B cell (primary cell): Measurements from ENCODE around the gene DNM1L. TPM values are rescaled to one million over a fixed set of nuclear protein-coding genes. Genes with fewer than 3 reads are reported as not detected.
A peak's percentile ranks its signal among the peaks of the same experiment; 100 is the strongest.

Source experiments
- ATAC-seq: fragments of 200-7000 bp; cut with Tn5 transposase; one replicate; pipeline ENCODE4 v1.10.0; 2021; ENCODE audit warnings: low read depth, mild to moderate bottlenecking, moderate number of reproducible peaks, moderate library complexity
- CTCF ChIA-PET: fragments of 350-600 bp; sonication (Branson Sonifier 250); formaldehyde crosslinking; loops from one replicate; lab custom pipeline; 2021; ENCODE audit warnings: antibody characterized with exemption, inconsistent platforms; lab: Charles Lee
- POLR2A ChIA-PET: fragments of 350-600 bp; sonication (Branson Sonifier 250); formaldehyde crosslinking; loops from one replicate; lab custom pipeline; 2021; ENCODE audit warnings: antibody characterized with exemption; lab: Charles Lee
- DNase-seq: peaks from one replicate; pipeline ENCODE4 v3.0.0; 2013
- H2AFZ ChIP-seq: 2 replicates; pipeline ENCODE4 v1.6.1; 2012; ENCODE audit warnings: mild to moderate bottlenecking, low read depth, low read length; ENCODE audit not compliant: insufficient read depth, poor library complexity, severe bottlenecking
- H3K27ac ChIP-seq, 2 donors: 1 replicate in 1 of 2; 2 replicates in 1 of 2; pipeline ENCODE4 v1.5.1; 2012 to 2013; ENCODE audit warnings: low read length in 2 of 2, mild to moderate bottlenecking in 2 of 2, moderate library complexity in 1 of 2
- H3K27me3 ChIP-seq, 4 experiments: fragments of 200-600 bp in 1 of 4; sonication (generic) in 1 of 4; replicated peaks in 1 of 4; 1 replicate in 2 of 4; 2 replicates in 2 of 4; pipeline versions ENCODE4 v1.6.1 to v1.7.0; 2013 to 2016; ENCODE audit warnings: low read length in 3 of 4, mild to moderate bottlenecking in 2 of 4, mixed read lengths in 1 of 4, moderate library complexity in 1 of 4; ENCODE audit not compliant: insufficient read depth in 4 of 4, control insufficient read depth in 3 of 4; ENCODE audit errors: control extremely low read depth in 1 of 4
- H3K36me3 ChIP-seq, 2 experiments: replicated peaks in 1 of 2; 1 replicate in 1 of 2; 2 replicates in 1 of 2; pipeline versions ENCODE4 v1.6.1 to v1.7.1; 2013; ENCODE audit warnings: low read length in 1 of 2; ENCODE audit not compliant: insufficient read depth in 2 of 2, control insufficient read depth in 1 of 2; ENCODE audit errors: control extremely low read depth in 1 of 2, extremely low read depth in 1 of 2
- H3K4me1 ChIP-seq, 2 donors: fragments of 200-600 bp in 1 of 2; sonication (generic) in 1 of 2; 1 replicate in 1 of 2; 2 replicates in 1 of 2; pipeline versions ENCODE4 v1.5.1 to v1.6.1; 2013 to 2017; ENCODE audit warnings: low read length in 2 of 2; ENCODE audit not compliant: control insufficient read depth in 2 of 2, insufficient read depth in 2 of 2
- H3K4me2 ChIP-seq: replicated peaks from 2 replicates; pipeline ENCODE3; 2012; ENCODE audit warnings: mild to moderate bottlenecking, low read depth, low read length; ENCODE audit not compliant: poor library complexity, severe bottlenecking
- H3K4me3 ChIP-seq, 5 experiments: fragments of 200-600 bp in 1 of 5; sonication (generic) in 1 of 5; 1 replicate in 3 of 5; 2 replicates in 2 of 5; pipeline versions ENCODE4 v1.5.1 to v1.7.0; 2011 to 2016; ENCODE audit warnings: low read length in 4 of 5, mild to moderate bottlenecking in 4 of 5, low read depth in 2 of 5, control low read depth in 1 of 5, moderate library complexity in 1 of 5; ENCODE audit not compliant: insufficient read depth in 1 of 5; ENCODE audit errors: control extremely low read depth in 1 of 5, extremely low read depth in 1 of 5
- H3K79me2 ChIP-seq: fragments of 200-600 bp; sonication (generic); one replicate; pipeline ENCODE4 v1.6.0; 2016; ENCODE audit warnings: low read length; ENCODE audit not compliant: control insufficient read depth, insufficient read depth
- H3K9ac ChIP-seq: fragments of 200-600 bp; sonication (generic); 2 replicates; pipeline ENCODE4 v1.6.1; 2017; ENCODE audit warnings: mild to moderate bottlenecking, low read length, moderate library complexity
- H3K9me3 ChIP-seq, 3 donors: one replicate each; pipeline versions ENCODE4 v1.6.1 to v1.7.1; 2013; ENCODE audit warnings: low read length in 2 of 3; ENCODE audit not compliant: control insufficient read depth in 2 of 3, insufficient read depth in 1 of 3; ENCODE audit errors: control extremely low read depth in 1 of 3
- H4K20me1 ChIP-seq: 2 replicates; pipeline ENCODE4 v1.6.0; 2012; ENCODE audit warnings: mild to moderate bottlenecking, low read length; ENCODE audit not compliant: insufficient read depth, control insufficient read depth, poor library complexity, severe bottlenecking
- H3K27ac Mint-ChIP-seq: one replicate; pipeline ENCODE4 v1.8.0; 2021; ENCODE audit warnings: mixed read lengths
- H3K27me3 Mint-ChIP-seq: one replicate; pipeline ENCODE4 v1.8.0; 2021; ENCODE audit warnings: mixed read lengths
- H3K4me1 Mint-ChIP-seq: one replicate; pipeline ENCODE4 v1.8.0; 2021; ENCODE audit warnings: mixed read lengths
- H3K4me3 Mint-ChIP-seq: one replicate; pipeline ENCODE4 v1.8.0; 2021; ENCODE audit warnings: mixed read lengths
- H3K9me3 Mint-ChIP-seq: one replicate; pipeline ENCODE4 v1.8.0; 2022; ENCODE audit warnings: mixed read lengths; ENCODE audit not compliant: insufficient read depth
- CTCF ChIP-seq: fragments of 200-600 bp; IDR thresholded peaks from one replicate; pipeline ENCODE4 v1.8.0; 2022; ENCODE audit warnings: antibody characterized with exemption, mild to moderate bottlenecking
- EZH2 ChIP-seq: IDR thresholded peaks from 2 replicates; pipeline ENCODE4 v1.6.1; 2012; ENCODE audit warnings: borderline replicate concordance, low read depth, mild to moderate bottlenecking, moderate library complexity, low read length; ENCODE audit not compliant: insufficient read depth, poor library complexity, severe bottlenecking
- WGBS: methylation state at CpG from one replicate; pipeline ENCODE4 v1.1.5; 2013; ENCODE audit warnings: missing lambda C conversion rate; ENCODE audit not compliant: insufficient coverage; 5-methylcytosine and 5-hydroxymethylcytosine counted together
- intact Hi-C: fragments of 100-400 bp; cut with micrococcal nuclease; formaldehyde crosslinking; loops from one replicate; pipeline ENCODE4 v1.10.0; 2022
- polyA plus RNA-seq: library from polyadenylated mRNA; depleted of rRNA; stranded (reverse); fragments of >200 nt; gene quantifications from 2 replicates; pipeline ENCODE4 v1.2.3, GENCODE V29; 2012
- total RNA-seq, 2 donors: library from RNA; stranded (reverse); fragments of 120-200 nt in 1 of 2; gene quantifications; 1 replicate in 1 of 2; 2 replicates in 1 of 2; pipeline versions ENCODE4 v1.2.3 to v1.2.4, GENCODE V29; 2013 to 2022

The DNM1L gene
- total and polyA plus RNA-seq, 2 donors (not counting 1 experiment from before 2014, with no cell fraction given), result 23.3 to 74.2 TPM

- no peak overlapping the region for H3K4me2 ChIP-seq
- peak; percentile 50 for DNase-seq
Observed at GRCh38 chr12:32671930-32672780, 6.9 kb upstream of the DNM1L start.

More at GRCh38 chr12:32671930-32672780, 6.9 kb upstream of the DNM1L start:
- intact Hi-C loops, result loop anchor here (1.0 to 10.0 kb wide), 3 partner anchors 217 to 537 kb away; no protein-coding TSS in a partner anchor
- Histone ChIP-seq H3K27ac (no peak overlapping the region), H3K27me3 (no peaks in the 10 kb centered on the region), H2AFZ (no peak overlapping the region), H3K79me2 (no peaks in the 10 kb centered on the region), H3K36me3 (no peaks in the 10 kb centered on the region), H4K20me1 (no peaks in the 10 kb centered on the region), H3K4me3 (no peak overlapping the region), H3K9me3 (peaks cover 1 to 18% (median 8%) of the 10 kb centered on the region in 3 donors), H3K9ac (no peak overlapping the region), H3K4me1 (peaks cover 10 to 20% of the 10 kb centered on the region in 2 donors)
- WGBS, result no CpG with 5 or more reads among the region's 11 CpGs
- no peak overlapping the region for H3K27ac Mint-ChIP-seq
- no peak overlapping the region for H3K4me3 Mint-ChIP-seq
- peaks cover 5% of the 10 kb centered on the region for H3K9me3 Mint-ChIP-seq
- TF ChIP-seq EZH2, result no peak
- peak; percentile 50 for TF ChIP-seq CTCF
- H3K4me1 Mint-ChIP-seq, result peaks cover 20% of the 10 kb centered on the region
- CTCF ChIA-PET, result interaction anchor here (0.7 to 4.4 kb wide), 11 partner anchors 10 to 1350 kb away, joined by 3 to 33 read pairs (median 4); partner anchors contain the start of genes ALG10 and YARS2
- POLR2A ChIA-PET, result interaction anchor here (0.6 kb wide), 1 partner anchor 1366 kb away, joined by 4 read pairs; no protein-coding TSS in a partner anchor
- no peaks in the 10 kb centered on the region for H3K27me3 Mint-ChIP-seq
- ATAC-seq, result no peak
